Esophagus muscularis mucosa (tissue), 4 donors: Measurements from ENCODE around the gene POPDC3. TPM values are rescaled to one million over a fixed set of nuclear protein-coding genes. Genes with fewer than 3 reads are reported as not detected.
"Not testable (repeated sequence)": the region's sequence is repeated elsewhere in the genome, so short reads cannot be mapped to it uniquely, and the experiment has no call there.

Experiments used
- DNase-seq: peaks from one replicate; pipeline ENCODE4 v3.0.0-alpha.2; 2017; ENCODE audit errors: extremely low spot score
- H3K27ac ChIP-seq, 4 donors: fragments of 200-600 bp; sonication (generic); replicated peaks in 1 of 4; 1 replicate in 3 of 4; 2 replicates in 1 of 4; pipeline ENCODE4 v1.5.1; 2016 to 2019; ENCODE audit warnings: mild to moderate bottlenecking in 1 of 4
- H3K27me3 ChIP-seq, 4 donors: fragments of 200-600 bp; sonication (generic); one replicate each; pipeline versions ENCODE4 v1.5.1 to v1.6.0; 2016 to 2019
- H3K36me3 ChIP-seq, 4 donors: fragments of 200-600 bp; sonication (generic); one replicate each; pipeline ENCODE4 v1.5.1; 2016 to 2019
- H3K4me1 ChIP-seq, 4 donors: fragments of 200-600 bp; sonication (generic); one replicate each; pipeline ENCODE4 v1.5.1; 2016 to 2019
- H3K4me3 ChIP-seq, 4 donors: fragments of 200-600 bp; sonication (generic); 1 replicate in 2 of 4; 2 replicates in 2 of 4; pipeline ENCODE4 v1.5.1; 2016 to 2019; ENCODE audit warnings: mild to moderate bottlenecking in 4 of 4, moderate library complexity in 1 of 4
- H3K9me3 ChIP-seq, 4 donors: fragments of 200-600 bp; sonication (generic); 1 replicate in 3 of 4; 2 replicates in 1 of 4; pipeline ENCODE4 v1.5.1; 2016 to 2019
- EP300 ChIP-seq: sonication (generic); formaldehyde crosslinking; IDR thresholded peaks from one replicate; pipeline ENCODE4 v1.6.1; 2017; ENCODE audit warnings: antibody characterized with exemption
- POLR2A ChIP-seq: fragments of 450-650 bp; IDR thresholded peaks from one replicate; pipeline ENCODE4 v1.6.1; 2017; ENCODE audit warnings: antibody characterized with exemption, moderate library complexity, mild to moderate bottlenecking, low read depth
- POLR2AphosphoS5 ChIP-seq, 2 donors: sonication (generic); formaldehyde crosslinking; IDR thresholded peaks; one replicate each; pipeline ENCODE4 v1.6.1; 2017; ENCODE audit warnings: antibody characterized with exemption in 2 of 2
- WGBS: methylation state at CpG from one replicate; pipeline ENCODE4 v1.1.5; 2018; 5-methylcytosine and 5-hydroxymethylcytosine counted together
- intact Hi-C: fragments of 100-400 bp; cut with DNase I; formaldehyde crosslinking; loops from one replicate; pipeline ENCODE4 v1.15.1; 2023
- total RNA-seq, 4 donors: library from RNA; depleted of rRNA; stranded (reverse); fragments of >200 nt; gene quantifications; one replicate each; pipeline versions ENCODE4 v1.1.0 to v1.2.1, GENCODE V29; 2016
- TF ChIP-seq, protein P1 (sequence below), 3 experiments: fragments of 200-600 bp in 2 of 3; fragments of 450-650 bp in 1 of 3; sonication (generic) in 2 of 3; IDR thresholded peaks; one replicate each; pipeline ENCODE4 v1.5.1; 2017 to 2019; ENCODE audit warnings: antibody characterized with exemption in 3 of 3, mild to moderate bottlenecking in 2 of 3, moderate library complexity in 1 of 3

Gene POPDC3
- total RNA-seq, 4 donors from 2014 or later = not detected

GRCh38 chr6:105220186-105220585, 40.4 kb upstream of the POPDC3 start:
- Histone ChIP-seq H3K27me3 (no peaks in the 10 kb centered on the region), H3K36me3 (no peaks in the 10 kb centered on the region), H3K27ac (no peak overlapping the region), H3K4me3 (no peak overlapping the region), H3K4me1 (no peaks in the 10 kb centered on the region), H3K9me3 (no peaks in the 10 kb centered on the region)
- intact Hi-C loops = no loop called here
- TF ChIP-seq, protein P1, sequence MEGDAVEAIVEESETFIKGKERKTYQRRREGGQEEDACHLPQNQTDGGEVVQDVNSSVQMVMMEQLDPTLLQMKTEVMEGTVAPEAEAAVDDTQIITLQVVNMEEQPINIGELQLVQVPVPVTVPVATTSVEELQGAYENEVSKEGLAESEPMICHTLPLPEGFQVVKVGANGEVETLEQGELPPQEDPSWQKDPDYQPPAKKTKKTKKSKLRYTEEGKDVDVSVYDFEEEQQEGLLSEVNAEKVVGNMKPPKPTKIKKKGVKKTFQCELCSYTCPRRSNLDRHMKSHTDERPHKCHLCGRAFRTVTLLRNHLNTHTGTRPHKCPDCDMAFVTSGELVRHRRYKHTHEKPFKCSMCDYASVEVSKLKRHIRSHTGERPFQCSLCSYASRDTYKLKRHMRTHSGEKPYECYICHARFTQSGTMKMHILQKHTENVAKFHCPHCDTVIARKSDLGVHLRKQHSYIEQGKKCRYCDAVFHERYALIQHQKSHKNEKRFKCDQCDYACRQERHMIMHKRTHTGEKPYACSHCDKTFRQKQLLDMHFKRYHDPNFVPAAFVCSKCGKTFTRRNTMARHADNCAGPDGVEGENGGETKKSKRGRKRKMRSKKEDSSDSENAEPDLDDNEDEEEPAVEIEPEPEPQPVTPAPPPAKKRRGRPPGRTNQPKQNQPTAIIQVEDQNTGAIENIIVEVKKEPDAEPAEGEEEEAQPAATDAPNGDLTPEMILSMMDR (IDR thresholded peaks at IDR 0.05) = no peak
- TF ChIP-seq POLR2AphosphoS5 (IDR thresholded peaks at IDR 0.05) (no peak), POLR2A (no peak), EP300 (no peak)
- 81% methylated on average over 5 of the region's 5 CpGs for WGBS
- no peak for DNase-seq

GRCh38 chr6:105219218-105219617, 39.4 kb upstream of the POPDC3 start:
- H3K36me3 ChIP-seq, H3K9me3 ChIP-seq, H3K27ac ChIP-seq, H3K4me1 ChIP-seq, DNase-seq, H3K4me3 ChIP-seq, H3K27me3 ChIP-seq, intact Hi-C loops: not testable (repeated sequence)
- WGBS = 98% methylated on average over 7 of the region's 9 CpGs

DNA sequence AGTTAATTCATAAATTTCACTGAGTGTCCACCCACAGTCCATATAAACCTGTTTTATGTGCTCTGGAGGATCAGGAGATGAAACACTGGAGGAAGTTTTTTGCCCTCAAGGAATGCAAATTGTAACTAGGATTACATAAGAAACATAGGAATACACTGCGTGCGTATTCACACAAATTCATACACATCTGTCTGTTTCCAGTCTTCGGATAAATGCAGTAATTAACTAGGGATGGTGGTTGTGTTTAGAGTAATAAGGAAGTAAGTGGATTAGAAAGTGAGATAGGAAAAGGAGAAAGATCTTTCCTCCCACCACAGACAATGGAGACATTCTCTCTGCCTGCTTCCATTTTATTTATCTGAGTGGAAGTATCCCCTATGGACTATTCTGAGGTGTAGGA, 35.7 kb upstream of the POPDC3 start:
- 96% methylated on average over 3 of the region's 3 CpGs for WGBS
- Histone ChIP-seq H3K27me3 (no peaks in the 10 kb centered on the region), H3K36me3 (no peaks in the 10 kb centered on the region), H3K4me1 (no peaks in the 10 kb centered on the region), H3K9me3 (no peaks in the 10 kb centered on the region), H3K27ac (no peak overlapping the region), H3K4me3 (no peak overlapping the region)
- DNase-seq = no peak
- intact Hi-C loops = no loop called here
- no peak for TF ChIP-seq POLR2A
- TF ChIP-seq, protein P1 (IDR thresholded peaks at IDR 0.05) = no peak
- TF ChIP-seq POLR2AphosphoS5 (IDR thresholded peaks at IDR 0.05) = no peak
- no peak for TF ChIP-seq EP300

GRCh38 chr6:105214668-105215067, 34.9 kb upstream of the POPDC3 start:
- TF ChIP-seq POLR2AphosphoS5 (IDR thresholded peaks at IDR 0.05) (no peak), POLR2A (no peak), EP300 (no peak)
- TF ChIP-seq, protein P1 (IDR thresholded peaks at IDR 0.05) = no peak
- Histone ChIP-seq H3K4me1 (no peaks in the 10 kb centered on the region), H3K9me3 (no peaks in the 10 kb centered on the region), H3K27me3 (no peaks in the 10 kb centered on the region), H3K27ac (no peak overlapping the region), H3K4me3 (no peak overlapping the region), H3K36me3 (no peaks in the 10 kb centered on the region)
- intact Hi-C loops = no loop called here
- no peak for DNase-seq

DNA sequence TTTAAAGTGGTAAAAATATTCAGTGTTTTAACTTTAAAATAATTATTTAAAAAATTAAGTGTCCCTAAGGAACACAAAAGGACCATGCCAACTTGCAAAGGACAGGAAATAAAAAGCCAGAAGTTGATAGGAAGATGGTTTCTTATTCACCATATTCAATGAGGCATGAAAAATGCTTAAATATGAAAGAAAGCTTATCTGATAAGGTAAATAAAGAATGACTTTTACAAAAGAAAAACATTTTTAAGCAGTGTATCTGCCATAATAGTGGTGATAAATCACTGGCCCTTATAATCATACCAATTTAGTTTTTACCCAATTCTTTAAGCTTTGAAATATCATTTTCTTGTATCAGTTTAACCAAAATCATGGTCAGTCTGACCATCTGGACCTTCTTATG, 33.5 kb upstream of the POPDC3 start:
- Histone ChIP-seq H3K4me3 (no peak overlapping the region), H3K4me1 (no peaks in the 10 kb centered on the region), H3K27ac (no peak overlapping the region), H3K36me3 (no peaks in the 10 kb centered on the region), H3K9me3 (no peaks in the 10 kb centered on the region), H3K27me3 (no peaks in the 10 kb centered on the region)
- no peak for TF ChIP-seq POLR2AphosphoS5 (IDR thresholded peaks at IDR 0.05)
- no peak for TF ChIP-seq EP300
- TF ChIP-seq, protein P1 (IDR thresholded peaks at IDR 0.05) = no peak
- TF ChIP-seq POLR2A = no peak
- DNase-seq = no peak
- intact Hi-C loops = no loop called here
